Renal pelvis (tissue), 12 donors: ENCODE measurements around the gene SCYL1. TPM values are rescaled to one million over a fixed set of nuclear protein-coding genes. Genes with fewer than 3 reads are reported as not detected.

Experiments used
- DNase-seq: peaks from one replicate; pipeline ENCODE4 v3.0.0-alpha.2; 2013
- long read RNA-seq, 16 experiments: transcript quantifications; one replicate each; lab custom pipeline, GENCODE V29; 2026
- polyA plus RNA-seq, 3 donors: library from polyadenylated mRNA; unstranded; fragments of 120-200 nt; gene quantifications; one replicate each; pipeline ENCODE4 v1.2.1, GENCODE V29; 2013; ENCODE audit not compliant: insufficient read length in 3 of 3

Gene SCYL1
- 10 to 100 TPM; 77.3 to 92.5 (median 81.5) TPM for polyA plus RNA-seq
- long read RNA-seq, donor 1, transcript SCYL1-213 (1 exons, 856 nt), result major isoform, 13 of 19 reads
- long read RNA-seq, donor 1, partial matches to known transcripts, result 0 of 19 reads
- long read RNA-seq, donor 1, other reads (novel, unspliced or antisense), result 0 of 19 reads
- long read RNA-seq, donor 2, transcript SCYL1-201 (18 exons, 2,642 nt), result minor isoform, 5 of 92 reads
- long read RNA-seq, donor 2, transcript SCYL1-213 (1 exons, 856 nt), result major isoform, 16 of 92 reads
- long read RNA-seq, donor 2, partial matches to known transcripts, result 68 of 92 reads
- long read RNA-seq, donor 2, other reads (novel, unspliced or antisense), result 0 of 92 reads
- long read RNA-seq, donor 3, transcript SCYL1-213 (1 exons, 856 nt), result major isoform, 19 of 30 reads
- long read RNA-seq, donor 3, transcript SCYL1-201 (18 exons, 2,642 nt), result minor isoform, 5 of 30 reads
- long read RNA-seq, donor 3, partial matches to known transcripts, result 5 of 30 reads
- long read RNA-seq, donor 3, other reads (novel, unspliced or antisense), result 0 of 30 reads
- long read RNA-seq, donor 4, transcript SCYL1-213 (1 exons, 856 nt), result major isoform, 24 of 33 reads
- long read RNA-seq, donor 4, partial matches to known transcripts, result 0 of 33 reads
- long read RNA-seq, donor 4, other reads (novel, unspliced or antisense), result 0 of 33 reads
- long read RNA-seq, donor 5, transcript SCYL1-213 (1 exons, 856 nt), result major isoform, 9 of 20 reads
- long read RNA-seq, donor 5, partial matches to known transcripts, result 9 of 20 reads
- long read RNA-seq, donor 5, other reads (novel, unspliced or antisense), result 0 of 20 reads
- long read RNA-seq, donor 6, transcript SCYL1-213 (1 exons, 856 nt), result major isoform, 15 of 23 reads
- long read RNA-seq, donor 6, partial matches to known transcripts, result 0 of 23 reads
- long read RNA-seq, donor 6, other reads (novel, unspliced or antisense), result 0 of 23 reads
- long read RNA-seq, donor 7, transcript SCYL1-213 (1 exons, 856 nt), result major isoform, 21 of 56 reads
- long read RNA-seq, donor 7, partial matches to known transcripts, result 28 of 56 reads
- long read RNA-seq, donor 7, other reads (novel, unspliced or antisense), result 0 of 56 reads
- long read RNA-seq, donor 8, transcript SCYL1-213 (1 exons, 856 nt), result major isoform, 26 of 28 reads
- long read RNA-seq, donor 8, partial matches to known transcripts, result 0 of 28 reads
- long read RNA-seq, donor 8, other reads (novel, unspliced or antisense), result 0 of 28 reads
- long read RNA-seq, donor 9, transcript SCYL1-213 (1 exons, 856 nt), result major isoform, 32 of 145 reads
- long read RNA-seq, donor 9, partial matches to known transcripts, result 110 of 145 reads
- long read RNA-seq, donor 9, other reads (novel, unspliced or antisense), result 0 of 145 reads
- long read RNA-seq, donor 10, transcript SCYL1-213 (1 exons, 856 nt), result major isoform, 31 of 38 reads
- long read RNA-seq, donor 10, partial matches to known transcripts, result 0 of 38 reads
- long read RNA-seq, donor 10, other reads (novel, unspliced or antisense), result 0 of 38 reads
- long read RNA-seq, donor 11, transcript SCYL1-213 (1 exons, 856 nt), result major isoform, 16 of 69 reads
- long read RNA-seq, donor 11, partial matches to known transcripts, result 48 of 69 reads
- long read RNA-seq, donor 11, other reads (novel, unspliced or antisense), result 0 of 69 reads
- long read RNA-seq, donor 12, transcript SCYL1-213 (1 exons, 856 nt), result major isoform, 23 of 40 reads
- long read RNA-seq, donor 12, transcript SCYL1-203 (18 exons, 2,583 nt), result minor isoform, 5 of 40 reads
- long read RNA-seq, donor 12, transcript SCYL1-201 (18 exons, 2,642 nt), result minor isoform, 6 of 40 reads
- long read RNA-seq, donor 12, partial matches to known transcripts, result 5 of 40 reads
- long read RNA-seq, donor 12, other reads (novel, unspliced or antisense), result 0 of 40 reads
- long read RNA-seq, donor 13, transcript SCYL1-213 (1 exons, 856 nt), result major isoform, 22 of 56 reads
- long read RNA-seq, donor 13, partial matches to known transcripts, result 31 of 56 reads
- long read RNA-seq, donor 13, other reads (novel, unspliced or antisense), result 0 of 56 reads
- long read RNA-seq, donor 14, result 0 reads
- long read RNA-seq, donor 15, transcript SCYL1-213 (1 exons, 856 nt), result major isoform, 23 of 225 reads
- long read RNA-seq, donor 15, transcript SCYL1-203 (18 exons, 2,583 nt), result minor isoform, 11 of 225 reads
- long read RNA-seq, donor 15, partial matches to known transcripts, result 171 of 225 reads
- long read RNA-seq, donor 15, other reads (novel, unspliced or antisense), result 16 of 225 reads
- long read RNA-seq, donor 16, transcript SCYL1-213 (1 exons, 856 nt), result major isoform, 26 of 132 reads
- long read RNA-seq, donor 16, transcript SCYL1-201 (18 exons, 2,642 nt), result minor isoform, 8 of 132 reads
- long read RNA-seq, donor 16, partial matches to known transcripts, result 93 of 132 reads
- long read RNA-seq, donor 16, other reads (novel, unspliced or antisense), result 0 of 132 reads

DNA sequence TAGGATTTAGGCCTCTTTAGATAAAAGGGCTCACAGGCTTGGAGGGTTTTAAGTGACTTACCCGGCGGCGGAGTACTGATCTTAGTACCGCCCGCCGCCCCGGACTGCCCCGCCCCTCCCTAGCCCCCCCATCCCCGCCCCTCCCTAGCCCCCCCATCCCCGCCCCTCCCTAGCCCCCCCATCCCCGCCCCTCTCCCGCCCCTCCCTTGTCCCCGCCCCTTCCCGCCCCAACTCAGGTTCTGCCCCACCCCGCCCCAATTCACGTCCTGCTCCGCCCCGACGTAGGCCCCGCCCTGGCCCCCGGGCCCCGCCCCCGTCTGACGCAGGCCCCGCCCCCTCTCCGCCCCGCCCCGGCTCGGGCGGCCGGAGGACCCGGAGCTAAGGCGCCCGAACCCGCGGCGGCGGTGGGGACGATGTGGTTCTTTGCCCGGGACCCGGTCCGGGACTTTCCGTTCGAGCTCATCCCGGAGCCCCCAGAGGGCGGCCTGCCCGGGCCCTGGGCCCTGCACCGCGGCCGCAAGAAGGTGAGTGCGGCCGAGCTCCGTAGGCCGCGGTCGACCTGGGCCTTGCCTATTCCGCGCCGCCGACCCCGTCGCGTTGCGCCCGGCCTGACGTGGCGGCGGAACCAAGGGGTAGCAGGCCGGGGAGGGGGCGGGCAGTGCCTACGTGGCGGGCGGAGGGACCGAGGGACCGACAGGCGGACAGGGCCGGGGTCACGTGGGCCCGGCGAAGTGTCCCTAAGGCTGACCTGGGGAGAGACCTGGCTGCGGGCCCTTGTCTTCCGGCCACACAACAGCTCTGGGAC, at the start of gene SCYL1:
Gene SCYL1, plus strand, starts transcription at position 343 of the 805 bp plus-strand sequence. Its CDS starts 71 bp downstream, at position 414.
- DNase-seq, result peak; percentile 67

DNA sequence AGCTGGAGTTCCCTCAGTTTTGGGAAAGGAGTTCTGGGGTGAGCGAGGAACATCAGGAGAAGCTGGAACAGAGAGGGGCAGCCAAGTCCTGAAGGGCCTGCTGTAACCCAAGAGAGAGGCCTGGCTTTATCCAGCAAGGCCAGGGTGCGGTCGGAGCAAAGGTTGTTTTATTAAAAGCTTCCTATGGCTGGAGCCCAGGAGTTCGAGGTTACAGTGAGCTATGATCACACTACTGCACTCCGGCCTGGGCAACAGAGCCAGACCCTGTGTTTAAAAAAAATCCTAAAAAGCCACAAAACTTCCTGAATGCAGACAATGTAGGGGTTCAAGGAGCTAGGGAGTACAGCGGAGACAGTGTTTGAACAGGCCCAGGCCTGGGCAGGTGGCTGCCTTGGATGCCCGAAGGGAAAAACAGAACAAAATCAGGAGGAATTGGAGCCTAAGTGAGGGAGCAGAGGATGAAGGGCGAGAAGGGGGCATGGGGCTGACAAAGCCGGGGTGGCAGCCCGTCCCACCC, 48.2 kb upstream of the SCYL1 start:
- DNase-seq, result no peak

DNA sequence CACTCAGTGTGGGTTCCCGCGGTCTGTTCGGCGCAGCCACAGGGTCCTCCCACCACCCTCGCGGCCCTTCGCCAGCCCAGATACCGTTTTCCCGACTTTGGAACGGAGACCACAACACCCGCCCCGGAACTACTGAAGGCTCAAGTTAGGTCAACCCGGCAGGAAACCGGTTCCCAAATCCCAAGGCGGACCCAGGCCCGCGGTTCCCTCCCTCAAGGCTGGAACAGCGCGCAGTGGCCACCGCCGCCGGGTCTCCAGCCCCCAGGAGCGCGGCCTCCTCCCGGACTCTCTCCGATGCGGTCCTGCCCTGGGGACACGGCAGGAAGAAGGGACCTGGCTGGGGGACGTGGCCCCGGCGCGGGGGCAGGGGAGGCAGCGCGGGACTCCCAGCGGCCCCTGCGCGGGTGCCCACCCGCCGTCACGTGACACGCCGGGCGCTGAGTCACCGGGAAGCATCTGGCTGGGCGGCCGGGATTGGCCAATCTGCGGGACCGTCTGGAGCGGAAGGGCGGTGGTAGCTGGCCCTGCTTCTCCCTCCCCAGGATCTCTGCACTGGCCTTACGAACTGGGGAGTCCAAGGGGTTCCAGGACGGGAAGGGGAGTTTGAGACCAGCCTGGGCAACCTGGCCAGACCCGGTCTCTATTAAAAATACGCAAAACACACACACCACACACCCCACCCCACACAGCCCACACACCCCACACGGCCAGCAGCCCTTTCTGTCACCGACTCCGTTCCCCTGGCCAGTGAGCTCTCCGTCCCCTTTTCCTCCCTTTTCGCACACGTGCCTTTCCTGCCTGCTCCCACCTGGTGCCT, 47.5 kb upstream of the SCYL1 start:
- peak; percentile 93 for DNase-seq

DNA sequence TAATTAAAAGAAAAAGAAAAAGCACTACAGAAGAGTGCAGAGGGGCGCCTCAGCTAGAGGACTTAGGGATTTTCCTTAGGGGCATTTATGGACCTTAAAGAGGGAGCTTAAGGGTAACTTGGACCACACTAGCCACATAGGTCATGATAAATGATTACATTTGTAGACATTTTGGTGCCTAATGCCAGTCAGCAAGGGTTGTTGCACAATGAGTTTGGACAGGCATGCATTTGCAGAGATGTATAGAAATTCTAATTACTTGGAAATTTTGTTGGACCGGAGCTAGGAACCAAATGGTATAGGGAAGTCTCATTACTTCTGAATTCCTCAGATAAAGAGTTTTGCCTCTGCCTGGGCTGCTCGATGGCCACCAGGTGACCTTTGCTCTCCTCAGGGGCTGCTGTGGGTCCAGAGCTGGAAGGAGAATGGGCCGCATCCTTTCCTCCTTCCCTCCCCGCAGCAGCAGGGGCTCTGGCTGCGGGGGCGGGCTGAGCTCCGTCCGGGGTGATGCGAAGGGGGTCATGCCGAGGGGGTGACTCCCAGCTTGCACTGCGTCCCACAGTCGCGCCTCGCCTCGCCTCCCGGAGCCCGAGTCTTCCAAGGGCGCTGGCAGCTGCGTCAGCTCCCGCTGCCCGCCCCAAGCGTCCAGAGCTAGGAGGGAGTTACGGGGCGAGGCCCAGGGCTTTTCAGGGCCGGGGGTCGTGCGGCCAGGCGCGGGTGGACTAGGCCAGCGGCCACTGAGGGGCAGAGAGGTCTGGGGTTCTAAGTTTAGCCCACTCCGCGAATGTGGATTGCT, 46.3 kb upstream of the SCYL1 start:
- DNase-seq, result no peak

DNA sequence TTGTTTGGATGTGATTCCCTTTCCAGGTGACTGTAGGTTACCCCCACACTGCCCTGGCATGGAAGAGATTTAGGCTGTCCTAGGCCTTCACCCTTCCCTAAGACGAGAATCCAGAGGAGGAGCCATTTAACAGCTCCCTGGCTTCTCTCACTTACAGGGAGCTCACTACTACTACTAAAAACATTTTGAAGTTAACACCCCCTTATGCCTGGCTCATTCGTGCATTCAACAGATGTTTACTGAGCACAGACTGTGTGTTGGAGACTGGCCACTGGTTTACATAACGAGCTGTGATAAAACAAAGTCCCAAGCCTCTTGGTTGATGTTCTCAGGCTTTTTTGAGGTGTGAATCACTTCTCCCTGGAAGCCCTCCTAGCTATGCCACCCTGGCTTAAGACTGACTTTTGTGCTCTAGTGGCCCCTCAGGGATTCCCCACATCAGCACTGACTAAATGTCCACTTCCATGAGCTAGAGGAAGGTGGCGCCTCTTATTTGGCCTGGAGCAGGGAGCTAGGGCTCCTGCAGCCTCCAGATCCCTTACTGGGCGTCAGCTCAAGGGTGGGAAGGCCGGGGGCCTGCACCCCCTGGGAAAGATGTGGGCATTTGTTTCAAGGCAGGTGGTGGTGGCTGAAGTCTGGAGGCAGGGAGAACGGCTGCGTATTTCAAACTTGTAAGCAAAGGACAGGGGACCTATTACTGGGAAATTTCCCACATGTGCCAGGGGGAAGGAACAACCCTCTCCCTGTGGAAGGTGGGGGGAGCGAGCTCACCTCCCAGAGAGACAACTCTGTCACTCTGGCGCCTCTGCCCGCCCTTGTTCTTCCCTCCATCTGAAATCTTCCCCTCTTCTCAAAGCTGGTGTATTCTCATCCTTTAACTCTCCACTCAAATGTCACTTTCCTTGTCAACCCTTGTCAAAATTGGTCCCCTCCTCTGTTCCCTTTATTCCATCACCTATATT, 45.4 kb upstream of the SCYL1 start:
- no peak for DNase-seq

DNA sequence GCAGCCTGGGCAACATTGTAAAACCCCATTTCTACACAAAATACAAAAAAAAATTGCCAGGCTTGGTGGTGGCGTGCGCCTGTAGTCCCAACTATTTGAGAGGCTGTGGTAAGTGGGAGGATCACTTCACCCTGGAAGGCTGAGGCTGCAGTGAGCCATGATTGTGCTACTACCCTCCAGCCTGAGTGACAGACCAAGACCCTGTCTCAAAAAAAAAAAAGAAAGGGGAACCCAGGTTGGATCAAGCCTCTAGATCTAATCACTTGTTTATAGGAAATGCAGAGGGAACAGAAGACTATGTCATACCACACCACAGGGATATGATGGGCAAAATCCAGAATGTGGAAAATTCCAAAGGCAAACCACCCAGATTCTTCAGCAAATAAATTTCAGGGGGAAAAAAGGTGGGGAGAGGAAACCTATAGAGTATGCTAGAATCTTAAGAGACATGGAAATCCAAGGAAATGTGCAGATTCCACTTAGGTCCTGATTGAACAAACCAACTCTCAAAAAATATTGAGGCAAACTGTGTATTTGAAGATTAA, 42.5 kb upstream of the SCYL1 start:
- DNase-seq, result no peak

DNA sequence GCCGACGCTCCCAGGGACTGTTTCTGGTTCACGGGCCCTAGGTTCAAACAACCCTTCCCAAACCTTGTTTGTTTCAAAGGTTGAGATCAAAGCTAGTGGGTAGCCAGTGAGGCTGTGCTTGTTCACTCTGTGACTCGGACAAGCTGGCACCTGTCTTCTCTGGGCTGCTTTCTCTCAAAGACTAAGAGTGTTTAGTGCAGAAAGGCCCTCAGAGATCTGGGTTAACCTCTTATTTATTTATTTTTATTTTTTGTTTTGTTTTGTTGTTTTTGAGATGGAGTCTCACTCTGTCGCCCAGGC, 39.0 kb upstream of the SCYL1 start:
- DNase-seq, result no peak

DNA sequence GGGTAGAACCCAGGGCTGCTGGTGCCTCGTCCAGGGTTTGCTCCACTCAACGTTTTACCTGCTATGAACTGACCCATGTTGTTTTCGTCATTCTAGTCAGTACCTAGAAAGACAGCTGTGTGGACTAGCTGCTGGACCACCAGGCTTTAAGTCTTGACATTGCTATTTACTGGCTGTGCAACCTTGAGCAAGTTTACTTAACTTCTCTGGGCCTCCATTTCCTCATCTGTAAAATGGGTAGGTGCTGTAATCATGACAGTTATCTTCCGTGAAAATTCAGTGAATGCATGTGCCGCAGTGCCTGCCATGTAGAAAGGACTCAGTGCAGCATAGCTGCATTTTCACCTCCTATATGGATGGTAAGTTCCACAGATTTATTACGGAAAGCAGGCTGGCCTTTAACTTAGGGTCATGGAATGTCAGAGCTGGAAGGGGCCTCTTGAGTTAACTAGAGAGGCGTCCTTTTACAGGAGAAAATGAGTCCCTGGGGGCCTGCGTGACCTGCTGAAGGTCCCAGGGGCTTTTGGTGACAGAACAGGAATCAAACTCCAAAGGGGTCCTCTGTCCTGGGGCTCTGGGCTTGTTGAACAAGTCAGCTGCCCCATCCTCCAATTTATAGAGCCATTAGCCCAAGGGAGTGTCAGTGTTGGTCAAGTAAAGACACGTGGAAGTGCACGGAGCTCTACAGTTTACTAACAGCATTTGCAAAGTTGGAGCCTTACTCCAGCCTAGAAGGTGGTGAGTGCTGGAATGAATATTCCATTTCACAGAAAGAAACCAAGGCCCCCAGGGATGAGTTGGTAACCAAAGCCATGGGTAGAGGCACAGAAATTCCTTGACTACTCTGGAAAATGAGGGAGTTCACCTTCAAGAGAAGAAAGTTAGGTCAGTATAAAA, 38.1 kb upstream of the SCYL1 start:
- DNase-seq, result no peak

DNA sequence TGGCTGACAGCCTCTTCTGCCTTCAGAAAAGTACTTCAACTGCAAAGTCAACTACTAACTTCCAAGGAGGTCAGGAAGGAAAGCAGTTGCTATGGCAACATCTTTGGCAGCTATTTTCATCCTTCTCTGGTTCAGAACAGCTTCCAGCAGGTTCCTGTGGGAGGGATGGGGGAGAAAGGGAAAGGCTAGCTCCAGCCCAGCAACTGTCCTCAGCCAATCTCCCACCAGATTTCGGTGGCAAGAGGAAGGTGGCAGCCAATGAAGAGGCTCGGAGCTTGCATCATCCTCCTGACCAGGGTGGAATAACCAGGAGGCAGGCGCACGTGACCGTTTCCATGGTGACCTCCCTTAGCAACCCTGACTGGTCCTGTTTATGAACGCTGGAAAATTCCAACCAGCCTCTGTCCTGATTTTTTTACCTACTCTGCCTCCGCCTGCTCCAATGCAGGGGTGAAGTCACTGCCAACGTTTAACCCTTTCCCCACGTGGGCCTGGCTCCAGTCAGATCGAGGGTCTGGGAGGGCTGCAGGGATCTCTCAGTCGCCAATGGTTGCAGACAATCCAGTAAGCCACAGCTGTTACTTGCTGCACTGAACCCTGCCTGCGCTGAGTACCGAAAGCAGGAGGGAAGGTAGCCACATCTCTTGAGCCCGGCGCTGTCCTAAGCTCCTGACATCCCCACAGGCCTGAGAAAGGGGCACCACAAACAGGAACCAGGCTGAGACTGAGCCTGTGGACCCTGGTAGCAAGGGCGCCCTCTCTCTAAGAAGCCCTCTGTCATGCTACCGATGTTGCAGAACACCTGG, 37.2 kb upstream of the SCYL1 start:
- peak; percentile 100 for DNase-seq

DNA sequence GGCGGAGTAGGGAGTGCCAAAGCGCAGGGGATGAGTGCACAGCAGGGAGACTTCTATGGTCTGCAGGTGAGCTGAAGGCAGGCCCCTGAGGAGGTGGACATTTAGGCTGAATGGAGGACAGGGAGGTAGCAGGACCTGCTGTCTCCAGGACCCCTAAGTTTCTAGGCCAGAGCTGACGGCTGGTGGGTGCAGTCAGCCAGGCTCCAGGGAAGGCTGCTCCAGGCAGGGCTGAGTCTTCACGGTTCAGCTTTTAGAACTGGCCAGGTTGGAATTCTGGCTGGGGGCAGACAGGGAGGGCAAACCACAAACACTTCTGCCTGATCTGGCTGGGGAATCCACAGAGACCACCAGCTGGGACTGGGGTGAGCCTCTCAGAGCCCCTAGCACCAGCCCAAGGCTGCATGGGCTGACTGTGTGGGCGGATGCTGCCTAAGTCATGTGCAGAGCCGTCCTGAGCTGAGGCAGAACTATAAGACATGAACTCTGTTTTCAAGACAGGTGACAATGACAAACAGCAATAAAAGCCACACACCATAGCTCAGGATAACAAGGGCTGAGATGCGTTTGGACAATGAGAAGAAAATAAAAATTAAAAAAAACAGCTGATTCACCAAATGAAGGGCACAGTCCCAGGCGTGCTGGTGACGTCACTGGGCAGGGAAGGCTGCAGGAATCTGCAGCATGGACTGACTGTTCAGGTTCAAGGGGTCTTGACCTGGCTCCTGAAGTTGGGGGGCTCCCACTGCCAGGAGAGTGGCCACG, 36.4 kb upstream of the SCYL1 start:
- DNase-seq, result no peak

DNA sequence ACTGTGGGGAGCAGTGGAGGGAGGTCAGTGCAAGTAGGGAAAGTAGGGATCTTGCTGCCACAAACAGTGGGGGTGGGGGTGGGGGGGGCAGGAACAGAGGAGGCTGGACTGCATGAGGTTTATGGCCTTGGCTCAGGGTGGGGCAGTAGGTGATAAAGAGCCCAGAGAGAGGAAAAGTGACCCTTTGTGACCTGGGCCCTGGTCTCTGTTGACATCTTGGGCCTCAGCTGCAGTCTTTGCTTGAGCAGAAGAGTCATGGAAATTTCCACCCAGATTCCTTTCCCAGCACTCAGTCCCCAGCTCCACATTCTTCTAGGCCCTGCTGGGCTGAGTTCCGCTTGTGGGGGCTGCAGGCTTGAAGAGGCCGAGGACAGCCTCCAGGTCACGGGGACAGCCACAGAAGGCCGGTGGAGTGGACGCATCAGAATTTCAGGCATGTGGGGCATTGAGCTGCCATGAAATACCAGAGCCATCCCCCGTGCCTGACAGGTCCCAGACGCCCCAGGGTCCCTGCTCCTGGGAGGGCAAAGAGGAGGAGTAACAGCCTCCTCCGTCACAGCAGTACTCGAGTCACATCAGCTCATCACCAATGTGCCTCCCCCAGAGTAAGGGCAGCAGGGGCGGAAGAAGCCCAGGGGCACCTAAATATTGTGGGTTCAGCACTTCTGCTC, 35.7 kb upstream of the SCYL1 start:
- peak; percentile 77 for DNase-seq
